Activated T-cell treated with anti-CD3 and anti-CD28 coated beads for 48 hours (primary cell): Measurements from ENCODE around the gene CHURC1.
A peak's percentile ranks its signal among the peaks of the same experiment; 100 is the strongest.

Experiments used
- DNase-seq: peaks from one replicate; pipeline ENCODE4 v3.0.0-alpha.2; 2020; ENCODE audit warnings: low read depth

The CHURC1 gene

DNA sequence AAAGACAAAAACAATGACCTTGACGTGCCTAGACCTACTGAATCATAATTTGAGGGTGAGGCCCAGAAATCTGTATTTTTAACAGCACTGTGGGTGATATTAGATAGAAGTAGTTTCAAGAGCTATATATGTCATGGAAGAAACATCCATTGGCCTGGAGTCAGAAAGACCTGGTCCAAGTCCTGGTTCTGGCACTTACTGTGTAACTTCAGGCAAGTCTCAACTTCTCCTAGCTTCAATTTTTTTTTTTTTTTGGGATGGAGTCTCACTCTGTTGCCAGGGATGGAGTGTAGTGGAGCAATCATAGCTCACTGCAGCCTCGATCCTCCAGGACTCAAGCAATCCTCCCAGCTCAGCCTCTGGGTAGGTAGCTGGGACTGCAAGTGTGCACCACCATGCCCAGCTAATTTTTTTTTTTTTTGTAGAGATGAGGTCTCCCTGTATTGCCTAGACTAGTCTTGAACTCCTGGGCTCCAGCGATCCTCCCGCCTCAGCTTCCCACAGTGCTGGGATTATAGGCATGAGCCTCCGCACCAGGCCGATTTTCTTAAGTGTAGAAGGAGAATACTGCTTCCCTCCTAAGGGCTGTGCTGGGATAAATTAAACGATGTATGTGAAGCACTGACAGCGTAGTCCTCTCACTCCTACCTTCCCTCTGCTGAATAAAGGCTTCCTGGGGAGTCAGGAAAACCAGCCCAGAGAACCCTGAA is 42.6 kb downstream of the CHURC1 start:
- DNase-seq: no peak

DNA sequence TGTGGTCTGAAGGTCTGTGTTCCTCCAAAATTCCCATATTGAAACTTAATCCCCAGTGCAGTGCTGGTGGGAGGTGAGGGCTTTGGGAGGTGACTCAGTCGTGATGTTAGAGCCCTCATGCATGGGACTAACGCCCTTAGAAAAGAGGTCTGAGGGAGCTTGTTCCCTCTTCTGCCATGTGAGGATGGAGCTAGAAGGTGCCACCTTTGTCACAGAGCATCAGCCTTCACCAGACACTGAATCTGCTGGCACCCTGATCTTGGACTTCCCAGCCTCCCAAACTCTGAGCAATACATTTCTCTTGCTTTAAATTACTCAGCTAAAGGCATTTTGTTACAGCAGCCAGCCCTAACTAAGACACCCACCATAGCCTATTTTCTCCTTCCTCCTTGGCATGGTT is 43.9 kb downstream of the CHURC1 start:
- no peak for DNase-seq

DNA sequence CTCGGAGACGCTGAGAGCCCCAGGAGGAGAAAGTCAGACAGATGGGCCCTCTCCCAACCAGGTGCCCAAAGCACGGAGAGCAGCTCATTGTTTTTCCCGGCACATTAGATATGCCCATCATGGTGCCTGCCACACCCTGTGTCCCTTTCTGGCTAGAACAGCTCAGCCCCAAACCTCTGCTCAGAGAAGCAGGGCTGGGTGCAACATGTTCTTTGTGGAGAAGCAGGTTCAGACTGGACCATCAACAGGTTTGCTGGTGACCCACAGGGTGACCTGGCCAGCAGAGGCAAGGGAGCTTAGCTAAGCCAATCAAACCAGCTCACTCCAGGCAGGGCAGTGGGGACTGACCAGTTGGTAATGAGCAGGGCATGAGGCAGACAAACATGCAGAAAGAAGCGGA is 44.5 kb downstream of the CHURC1 start:
- no peak for DNase-seq

DNA sequence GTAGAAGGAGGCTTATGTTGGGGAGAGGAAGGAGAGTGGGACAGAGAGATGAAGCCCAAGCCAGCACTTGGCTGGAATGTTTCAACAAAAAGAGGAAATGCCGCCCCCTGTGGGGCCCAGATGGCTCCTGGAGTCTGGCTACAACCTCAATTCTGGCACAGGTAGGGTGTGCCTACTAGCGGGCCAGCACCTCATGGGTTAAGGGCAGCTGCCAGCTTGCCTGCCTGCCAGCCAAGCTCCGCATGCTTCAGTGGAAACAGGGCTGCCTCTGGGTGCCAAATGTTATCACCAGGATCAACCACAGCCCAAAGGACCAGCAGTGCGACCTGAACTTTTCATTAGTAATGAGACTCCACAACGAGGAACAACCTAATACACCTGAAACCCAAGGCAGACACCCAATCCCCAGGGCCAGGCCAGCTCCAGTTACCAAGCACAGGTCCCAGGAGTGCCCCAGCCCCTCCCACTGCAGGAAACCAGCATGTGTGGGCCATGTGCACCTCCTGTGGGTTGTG is 46.6 kb downstream of the CHURC1 start:
- no peak for DNase-seq

DNA sequence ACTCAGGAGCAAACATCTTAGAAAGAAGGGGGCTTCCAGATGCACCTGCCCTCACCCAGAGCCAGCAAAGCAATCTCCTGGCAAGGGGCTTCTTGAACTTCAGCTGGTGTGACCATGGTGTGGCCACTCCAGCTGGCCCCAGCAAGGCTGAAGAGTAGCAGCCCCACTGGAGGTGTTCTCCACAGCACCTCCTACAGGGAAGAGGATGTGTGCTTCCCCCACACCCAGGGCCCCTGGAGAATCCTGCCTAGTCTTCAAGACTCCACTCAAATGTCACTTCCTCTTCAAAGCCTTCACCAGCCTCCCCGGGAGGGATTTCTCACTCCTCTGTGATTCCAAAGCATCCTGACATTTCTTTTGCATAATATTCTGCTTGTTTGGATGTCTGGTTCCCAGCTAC is 49.4 kb downstream of the CHURC1 start:
- no peak for DNase-seq

DNA sequence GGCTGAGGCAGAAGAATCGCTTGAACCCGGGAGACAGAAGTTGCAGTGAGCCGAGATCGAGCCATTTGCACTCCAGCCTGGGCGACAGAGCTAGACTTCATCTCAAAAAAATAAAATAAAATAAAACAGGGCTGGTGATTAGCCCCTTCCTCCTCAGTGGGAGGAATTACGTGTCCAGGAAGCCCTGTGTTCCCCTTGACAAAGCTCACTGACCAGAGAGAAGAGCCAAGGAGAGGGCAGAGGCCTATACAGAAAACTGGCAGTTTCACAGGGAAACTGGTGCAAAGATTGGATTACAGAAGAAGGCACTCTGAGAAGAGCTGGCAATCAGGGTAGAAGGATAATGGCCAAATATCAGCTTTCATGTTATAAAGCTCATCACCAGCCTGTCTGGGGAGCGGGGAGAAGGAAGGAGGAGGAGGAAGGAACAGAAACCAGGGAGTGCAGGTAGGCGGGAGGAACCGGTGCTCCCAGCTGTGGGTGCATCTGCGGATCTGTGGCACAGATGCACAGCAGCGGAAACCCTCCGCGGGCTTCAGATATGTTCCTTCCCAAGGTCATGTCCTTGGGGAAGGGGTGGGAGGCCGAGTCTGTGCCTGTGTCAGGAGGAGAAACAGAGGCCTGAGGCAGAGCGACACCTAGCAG is 51.2 kb downstream of the CHURC1 start:
- no peak for DNase-seq

DNA sequence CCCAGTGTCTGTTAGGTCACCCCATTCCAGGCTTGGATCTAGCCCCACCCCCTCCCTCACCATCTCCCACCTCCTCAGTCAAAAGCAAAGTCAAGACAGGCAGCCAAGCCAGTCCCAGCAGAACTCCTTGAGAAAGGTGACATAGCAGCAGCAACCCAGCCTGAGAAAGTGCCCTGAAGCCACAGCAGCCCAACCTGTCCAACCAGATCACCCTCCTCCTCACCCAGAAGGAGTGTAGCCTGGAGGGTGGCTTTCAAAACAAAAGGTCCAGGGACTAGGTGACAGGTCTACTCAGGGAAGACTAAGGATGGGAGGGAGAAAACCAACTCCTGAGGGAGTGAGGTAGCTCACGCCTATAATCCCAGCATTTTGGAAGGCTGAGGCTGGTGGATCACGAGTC is 52.7 kb downstream of the CHURC1 start:
- DNase-seq: no peak

DNA sequence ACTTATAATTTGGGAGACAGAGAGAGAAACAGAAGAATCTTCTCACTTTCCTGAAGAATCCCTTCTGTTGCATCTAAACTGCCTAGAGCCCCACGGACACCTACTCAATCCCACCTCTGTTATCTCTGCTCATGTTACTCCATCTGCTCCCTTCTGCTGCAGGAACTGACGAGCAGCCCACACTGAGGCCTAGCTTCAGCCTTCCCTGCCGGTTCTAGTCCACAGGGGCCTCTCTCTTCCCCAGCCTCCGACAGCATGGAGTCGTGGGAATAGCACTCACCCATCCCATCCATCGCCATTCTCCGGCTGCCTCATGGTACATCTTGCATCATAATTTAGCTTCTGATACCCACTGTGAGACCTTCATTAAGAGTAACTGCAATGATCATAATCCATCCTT is 53.9 kb downstream of the CHURC1 start:
- no peak for DNase-seq

DNA sequence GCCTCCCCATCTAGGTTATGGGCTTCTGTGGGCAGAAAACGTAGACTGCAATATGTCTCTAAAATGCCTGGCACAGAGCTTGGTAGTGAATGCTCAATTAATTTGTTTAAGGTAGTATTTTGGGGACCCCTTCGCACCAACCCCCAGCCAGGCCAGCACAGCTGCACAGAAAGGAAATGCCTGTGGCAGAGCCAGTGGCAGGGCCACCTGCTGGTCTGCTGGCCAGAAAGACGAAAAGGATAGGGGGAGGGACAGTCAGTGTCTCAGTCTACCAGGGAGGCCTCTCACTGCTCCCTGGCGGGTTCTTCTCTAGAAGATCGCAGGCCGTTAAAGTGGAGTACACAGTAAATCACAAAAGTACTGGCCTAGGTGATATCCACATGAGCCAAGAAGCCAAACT is 54.4 kb downstream of the CHURC1 start:
- DNase-seq: no peak

DNA sequence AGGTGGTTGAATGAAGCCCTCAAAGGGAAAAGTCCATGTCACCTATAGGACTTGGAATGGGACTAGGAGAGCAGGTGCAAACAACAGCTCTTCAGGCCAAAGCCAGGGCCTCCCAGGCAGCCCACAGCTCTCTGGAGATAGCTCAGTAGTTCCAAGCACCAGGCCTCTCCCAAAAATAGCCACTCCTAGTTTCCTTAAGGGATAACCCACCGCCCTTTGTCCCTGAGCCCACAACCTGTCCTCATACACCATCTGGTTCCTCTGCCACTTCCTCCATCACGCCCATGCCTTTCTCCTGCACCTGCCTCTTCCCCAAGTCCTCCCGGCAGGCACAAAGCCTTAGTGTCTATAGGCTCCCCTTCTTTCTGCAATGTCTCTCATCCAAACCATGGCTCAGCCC is 55.8 kb downstream of the CHURC1 start:
- no peak for DNase-seq

DNA sequence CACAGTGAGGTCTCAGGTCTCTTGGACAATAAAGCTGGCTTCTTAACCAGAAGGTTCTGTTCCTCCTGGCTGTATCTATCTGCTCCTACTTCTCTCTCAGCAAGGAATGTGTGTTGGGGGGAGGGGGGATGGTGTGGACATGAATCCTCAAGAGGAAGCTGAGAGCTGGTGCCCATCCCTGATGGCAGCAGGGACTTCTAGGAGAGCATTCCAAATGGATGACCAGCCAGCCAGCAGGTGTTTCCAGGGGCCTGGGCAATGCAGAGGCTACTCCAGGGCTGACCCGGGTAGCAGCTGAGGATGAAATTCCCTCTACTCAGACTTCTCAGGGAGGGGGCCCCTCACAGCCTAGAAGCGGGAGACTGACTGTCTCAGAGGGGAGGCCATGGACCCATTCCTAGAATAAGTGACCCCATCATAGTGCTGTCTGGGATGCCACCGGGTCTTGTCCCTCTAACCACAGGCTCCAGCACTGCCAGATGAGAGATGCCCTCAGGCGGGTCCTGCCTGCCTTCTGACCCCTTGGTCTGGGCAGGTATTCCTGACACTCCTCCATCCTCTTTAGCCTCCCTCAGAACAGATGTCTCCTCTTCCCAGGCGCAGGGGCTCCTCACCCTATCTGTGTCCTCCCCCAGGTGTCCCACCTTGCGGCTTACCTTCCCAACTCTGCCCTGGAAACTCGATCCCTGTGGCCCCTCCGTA is 56.7 kb downstream of the CHURC1 start:
- DNase-seq: no peak

DNA sequence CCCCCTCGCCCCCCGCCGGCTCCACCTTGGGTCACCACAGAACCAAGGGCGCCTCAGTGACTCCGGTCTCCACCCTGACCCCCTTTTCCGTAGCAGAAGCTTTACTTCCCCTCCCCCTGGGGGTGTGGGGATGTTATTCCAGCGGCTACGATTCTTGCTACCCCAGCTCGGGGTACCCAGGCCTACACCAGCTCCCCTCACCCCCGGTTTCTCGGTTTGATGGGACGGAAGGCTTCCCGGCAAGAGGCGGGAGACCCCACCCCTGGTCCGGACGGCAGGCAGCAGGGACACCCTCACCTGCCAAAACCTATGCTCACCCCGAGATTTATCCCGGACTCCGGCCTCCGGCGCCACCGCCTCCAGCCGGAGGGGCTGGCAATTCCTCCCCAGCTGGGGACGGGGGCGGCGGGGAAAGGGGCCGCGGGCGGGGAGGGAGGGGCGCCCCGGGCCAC is 57.3 kb downstream of the CHURC1 start:
- no peak for DNase-seq

DNA sequence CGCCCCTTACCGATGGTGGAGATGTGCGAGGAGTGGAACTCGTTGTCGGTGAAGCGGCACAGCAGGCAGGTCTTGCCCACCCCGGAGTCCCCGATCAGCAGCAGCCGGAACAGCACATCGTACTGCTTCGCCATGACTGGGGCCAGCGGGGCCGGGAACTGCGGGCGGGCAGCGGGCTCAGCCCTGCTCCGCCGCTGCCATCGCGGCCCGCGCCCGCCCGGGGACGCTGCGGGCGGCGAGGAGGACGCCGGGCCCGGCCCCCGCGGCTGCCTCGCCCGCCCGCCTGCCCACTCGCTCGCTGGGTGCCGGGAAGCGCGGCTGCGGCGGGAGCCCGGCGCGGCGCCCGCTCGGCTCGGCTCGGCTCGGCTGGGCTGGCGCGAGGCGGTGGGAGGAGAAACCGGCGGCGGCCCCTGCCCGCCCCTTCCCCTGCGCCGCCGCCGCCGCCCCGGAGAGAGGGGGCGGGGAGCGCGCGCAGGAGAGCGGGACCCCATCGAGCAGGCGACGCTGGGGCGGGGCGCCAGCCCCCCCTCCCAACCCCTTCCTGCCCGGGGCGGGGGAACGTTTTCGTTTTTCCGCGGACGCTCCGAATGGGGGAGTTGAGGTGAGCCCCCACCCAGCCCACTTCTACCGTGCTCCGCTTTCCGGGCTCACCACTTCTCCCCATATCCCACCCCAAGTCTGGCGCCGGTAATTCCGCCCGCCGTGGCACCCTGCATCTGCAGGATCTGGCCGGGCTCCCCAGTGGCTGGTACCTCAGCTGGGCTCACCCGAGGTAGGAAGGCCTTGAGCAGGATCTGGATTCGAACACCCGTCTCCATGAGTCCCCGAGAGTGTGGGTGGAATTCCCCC is 57.9 kb downstream of the CHURC1 start, which contains the start of gene RAB15:
TSS of gene RAB15 (minus strand) at position 394 of the 849 bp plus-strand sequence. CDS start at position 134, 260 bp downstream.
- DNase-seq: peak; percentile 34

DNA sequence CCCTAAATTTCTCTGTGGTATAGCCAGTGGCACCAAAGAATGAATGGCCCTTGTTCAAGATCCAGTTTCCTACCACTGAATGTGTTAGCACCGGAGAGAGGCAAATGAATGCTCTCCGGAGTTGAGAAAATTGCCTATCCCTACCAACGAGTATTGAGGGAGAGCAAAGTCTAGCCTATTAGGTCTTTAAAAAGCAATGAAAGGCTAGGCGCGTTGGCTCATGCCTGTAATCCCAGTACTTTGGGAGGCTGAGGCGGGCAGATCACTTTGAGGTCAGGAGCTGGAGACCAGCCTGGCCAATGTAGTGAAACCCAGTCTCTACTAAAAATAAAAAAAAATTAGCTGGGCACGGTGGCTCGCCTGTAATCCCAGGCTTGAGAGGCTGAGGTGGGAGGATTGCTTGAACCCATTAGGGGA is 58.8 kb downstream of the CHURC1 start:
- no peak for DNase-seq

DNA sequence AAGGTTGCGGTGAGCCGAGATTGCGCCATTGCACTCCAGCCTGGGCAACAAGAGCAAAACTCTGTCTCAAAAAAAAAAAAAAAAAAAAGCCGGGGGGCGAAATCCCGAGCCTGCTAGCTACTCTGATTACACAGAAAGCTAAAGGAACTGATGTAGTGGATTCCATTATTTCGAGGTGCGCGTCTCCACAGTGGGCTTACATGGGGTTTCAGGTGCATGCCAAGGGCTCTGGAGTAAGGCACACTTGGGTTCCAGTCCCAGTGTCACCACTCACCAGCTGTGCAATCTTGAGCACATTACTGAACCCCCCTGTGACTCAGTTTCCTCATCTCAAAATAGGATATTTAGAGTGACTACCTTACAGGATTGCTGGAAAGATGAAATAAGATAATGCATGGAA is 59.6 kb downstream of the CHURC1 start:
- no peak for DNase-seq

DNA sequence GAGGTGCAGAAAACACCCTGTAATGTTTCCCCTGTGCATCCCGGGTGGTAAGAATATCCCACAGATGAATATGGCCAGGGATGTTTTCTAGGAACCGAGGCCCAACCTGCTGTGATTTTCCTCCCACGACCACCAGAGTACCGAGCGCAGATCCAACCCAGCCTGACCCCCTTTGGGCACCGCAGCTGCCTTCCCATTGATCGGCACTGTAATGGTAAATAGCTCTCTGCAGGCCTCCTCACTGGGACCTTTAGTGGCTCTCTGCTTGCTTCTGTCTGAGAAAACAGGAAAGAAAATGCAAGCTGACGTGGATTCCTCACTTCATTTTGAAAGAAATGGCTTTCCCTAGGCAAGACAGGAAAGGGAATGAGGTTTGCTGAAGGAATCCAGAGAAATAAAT is 60.3 kb downstream of the CHURC1 start:
- no peak for DNase-seq

DNA sequence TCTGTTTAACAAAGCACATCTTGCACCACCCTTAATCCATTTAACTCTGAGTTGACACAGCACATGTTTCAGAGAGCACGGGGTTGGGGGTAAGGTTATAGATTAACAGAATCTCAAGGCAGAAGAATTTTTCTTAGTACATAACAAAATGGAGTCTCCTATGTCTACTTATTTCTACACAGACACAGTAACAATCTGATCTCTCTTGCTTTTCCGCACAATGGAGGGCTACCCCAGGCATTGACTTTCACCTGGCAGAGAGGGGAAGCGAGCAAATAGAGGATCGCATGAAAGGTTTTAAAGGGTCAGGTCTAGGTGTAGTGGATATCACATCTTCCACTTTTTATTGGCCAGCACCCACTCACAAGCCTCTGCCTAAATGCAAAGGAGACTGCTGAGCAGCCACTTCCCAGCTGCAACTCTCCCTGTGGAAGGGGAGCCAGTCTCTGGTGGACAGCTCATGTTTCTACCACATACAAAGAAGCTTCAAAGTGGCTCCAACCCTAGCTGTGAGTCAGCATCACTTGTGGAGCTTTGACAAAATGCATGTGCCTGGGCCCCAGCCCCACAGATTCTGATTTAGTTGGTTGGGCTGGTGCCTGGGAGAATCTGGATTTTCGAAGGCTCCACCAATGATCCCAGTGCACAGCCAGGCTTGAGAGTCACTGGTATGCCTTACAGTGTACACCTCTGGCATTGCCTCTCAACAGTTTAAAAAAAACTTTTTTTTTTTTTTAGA is 65.2 kb downstream of the CHURC1 start:
- DNase-seq: no peak

DNA sequence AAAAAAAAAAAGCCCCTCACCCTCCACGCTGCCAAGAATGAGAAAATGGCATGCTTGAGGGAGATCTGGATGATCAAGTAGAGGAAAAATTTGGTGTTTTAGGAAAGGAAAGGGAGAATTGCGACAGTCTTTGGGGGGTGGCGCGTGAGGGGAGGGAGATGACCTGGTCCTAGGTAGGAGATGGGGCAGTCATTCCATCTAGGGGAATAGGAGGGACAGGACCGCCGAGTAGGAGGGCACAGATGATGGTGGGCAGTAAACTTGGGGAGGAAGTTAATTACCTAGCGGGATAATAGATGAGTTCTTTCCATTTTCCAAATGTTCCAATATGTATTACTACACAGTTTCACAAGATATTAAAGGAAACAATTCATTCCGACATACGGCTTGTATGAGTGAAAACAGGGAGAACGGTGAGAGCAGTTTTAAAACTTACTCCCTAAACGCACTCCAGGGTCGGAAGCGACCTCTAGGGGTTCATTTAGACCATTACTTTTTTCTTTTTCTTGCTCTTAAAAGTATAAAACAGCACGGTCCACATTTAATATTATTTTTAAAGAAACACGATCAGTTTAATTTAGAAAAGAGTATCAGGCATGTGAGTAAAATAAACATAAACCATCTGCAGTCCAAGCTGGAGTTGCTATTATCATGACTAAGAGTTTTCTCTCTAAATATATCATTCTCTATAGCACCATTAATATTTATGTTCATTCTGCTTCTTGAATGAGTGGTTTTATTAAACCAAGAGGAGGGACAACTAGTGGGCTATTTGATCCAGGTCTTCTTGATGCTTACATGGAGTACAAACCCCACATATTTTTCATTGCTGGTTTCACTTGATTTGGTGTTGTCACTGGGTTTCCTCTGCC is 69.4 kb downstream of the CHURC1 start:
- no peak for DNase-seq
